ENCODE measurements around the gene TJP1. TPM values are rescaled to one million over a fixed set of nuclear protein-coding genes. Genes with fewer than 3 reads are reported as not detected.

Gene TJP1
- total and polyA plus RNA-seq, 2 of the 8 experiments (the other 6 are each of a cell fraction or from before 2014, with no cell fraction given) = 46.3 to 138 TPM

DNA sequence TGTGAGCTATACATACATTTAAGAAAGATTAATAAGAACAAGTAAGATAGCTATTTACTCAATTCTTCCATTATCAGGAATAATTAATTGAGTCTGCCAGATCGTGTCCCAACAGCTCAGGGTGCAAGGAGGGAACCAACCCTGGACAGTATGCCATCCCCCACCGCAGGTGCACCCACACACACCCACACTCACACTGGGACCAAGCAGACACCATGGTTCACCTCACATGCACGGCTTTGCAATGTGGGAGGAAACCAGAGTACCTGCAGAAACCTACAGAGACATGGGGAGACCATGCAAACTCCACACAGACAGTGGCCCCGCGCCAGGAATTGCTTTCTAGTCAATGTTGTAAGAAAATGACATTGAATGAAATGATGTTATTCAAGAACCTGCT lies 20.0 kb upstream of the TJP1 start:
- H2AFZ ChIP-seq (ENCODE audit: low read length) = no peak overlapping the region
- H2BK120ac ChIP-seq (replicated peaks; ENCODE audit: low read depth, low read length) = no peak overlapping the region
- no peaks in the 10 kb centered on the region for H3K79me1 ChIP-seq (ENCODE audit: low read depth, low read length)
- no peak overlapping the region for H3K9ac ChIP-seq (replicated peaks in 1 of 4; ENCODE audit: extremely low read depth in 1 of 4, low read depth in 3 of 4, low read length in 3 of 4)
- no peak overlapping the region for H3K4me3 ChIP-seq (ENCODE audit: extremely low read depth in 1 of 4, insufficient read depth in 2 of 4, low read depth in 3 of 4, low read length in 4 of 4)
- no peak overlapping the region for H2BK5ac ChIP-seq (ENCODE audit: low read depth, low read length)
- no peak overlapping the region for H3K27ac ChIP-seq (ENCODE audit: low read depth, low read length)
- H3K79me2 ChIP-seq (ENCODE audit: control insufficient read depth in 1 of 2, insufficient read depth in 2 of 2, low read length in 2 of 2) = no peaks in the 10 kb centered on the region
- H3K4me1 ChIP-seq (replicated peaks in 1 of 4; ENCODE audit: control insufficient read depth in 3 of 4, insufficient read depth in 4 of 4, low read length in 3 of 4) = peaks cover 0 to 4% (median 1%) of the 10 kb centered on the region in 4 experiments; a peak in 2 of 7 replicates
- H2BK15ac ChIP-seq (ENCODE audit: low read length) = no peak overlapping the region; the same call in 1 of the 2 replicates
- ChIA-PET CTCF (ENCODE audit: partially characterized antibody) (no interaction called here), POLR2A (ENCODE audit: partially characterized antibody) (no interaction called here)
- no peak overlapping the region for H4K91ac ChIP-seq (replicated peaks; ENCODE audit: insufficient read length, low read length)
- H2BK12ac ChIP-seq (ENCODE audit: low read depth, low read length) = no peak overlapping the region
- H2AK5ac ChIP-seq (ENCODE audit: low read depth, low read length) = no peak overlapping the region; the same call in 1 of the 2 replicates
- no peak overlapping the region for H3K4ac ChIP-seq (replicated peaks; ENCODE audit: insufficient read length, low read depth, low read length)
- H4K20me1 ChIP-seq (replicated peaks in 1 of 2; ENCODE audit: control insufficient read depth in 1 of 2, insufficient read depth in 2 of 2, low read length in 2 of 2) = no peaks in the 10 kb centered on the region
- no peaks in the 10 kb centered on the region for H3K9me3 ChIP-seq (ENCODE audit: insufficient read depth in 2 of 2, low read depth in 1 of 2, low read length in 1 of 2)
- no peak overlapping the region for H3K4me2 ChIP-seq (ENCODE audit: insufficient read depth in 1 of 2, low read depth in 2 of 2, low read length in 2 of 2)
- H3K23ac ChIP-seq (ENCODE audit: insufficient read length) = no peak overlapping the region
- no peaks in the 10 kb centered on the region; the same call in 1 of the 2 replicates for H3K23me2 ChIP-seq (ENCODE audit: low read depth, low read length)
- WGBS, 2 experiments (ENCODE audit: extremely low coverage in 1 of 2, insufficient coverage in 1 of 2, insufficient read length in 1 of 2, insufficient replicate concordance in 2 of 2, low coverage in 1 of 2, low lambda C conversion rate in 2 of 2, missing lambda C conversion rate in 1 of 2) = 95% methylated on average over 5 of the region's 5 CpGs; no CpG with 5 or more reads in 1 of the 2 experiments
- H4K8ac ChIP-seq (ENCODE audit: extremely low read depth, insufficient read depth, low read length) = no peak overlapping the region
- FAIRE-seq (no peak), DNase-seq (ENCODE audit: low read depth in 1 of 2, low spot score in 2 of 2) (no peak)
- no peak overlapping the region for H3K56ac ChIP-seq (replicated peaks; ENCODE audit: insufficient read length, low read depth, low read length)
- no peak overlapping the region for H3K14ac ChIP-seq (ENCODE audit: insufficient read length)
- no peak overlapping the region for H4K5ac ChIP-seq (ENCODE audit: insufficient read length, low read depth, low read length)
- no peak overlapping the region for H3K18ac ChIP-seq (ENCODE audit: extremely low read depth, low read length)
- no peaks in the 10 kb centered on the region for H3K36me3 ChIP-seq (ENCODE audit: control insufficient read depth in 2 of 4, insufficient read depth in 4 of 4, low read length in 3 of 4)
- H3K27me3 ChIP-seq (replicated peaks in 1 of 4; ENCODE audit: control insufficient read depth in 3 of 4, extremely low read depth in 1 of 4, insufficient read depth in 3 of 4, low read length in 3 of 4) = no peaks in the 10 kb centered on the region
- H2BK20ac ChIP-seq (ENCODE audit: low read length) = no peak overlapping the region; the same call in 1 of the 2 replicates
- TF ChIP-seq RNF2 (IDR thresholded peaks at IDR 0.05; ENCODE audit: borderline replicate concordance, low read depth, low read length, missing control alignments, poor library complexity, severe bottlenecking) (no peak), CHD2 (IDR thresholded peaks at IDR 0.05; ENCODE audit: low read length) (no peak), BACH1 (IDR thresholded peaks at IDR 0.05; ENCODE audit: low read length) (no peak)
- TF ChIP-seq, protein P1, sequence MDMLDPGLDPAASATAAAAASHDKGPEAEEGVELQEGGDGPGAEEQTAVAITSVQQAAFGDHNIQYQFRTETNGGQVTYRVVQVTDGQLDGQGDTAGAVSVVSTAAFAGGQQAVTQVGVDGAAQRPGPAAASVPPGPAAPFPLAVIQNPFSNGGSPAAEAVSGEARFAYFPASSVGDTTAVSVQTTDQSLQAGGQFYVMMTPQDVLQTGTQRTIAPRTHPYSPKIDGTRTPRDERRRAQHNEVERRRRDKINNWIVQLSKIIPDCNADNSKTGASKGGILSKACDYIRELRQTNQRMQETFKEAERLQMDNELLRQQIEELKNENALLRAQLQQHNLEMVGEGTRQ (IDR thresholded peaks at IDR 0.05; ENCODE audit: low read length) = no peak
